NAMALWA (cell line): ENCODE results near the gene POC5.
"Not testable (repeated sequence)": the region's sequence is repeated elsewhere in the genome, so short reads cannot be mapped to it uniquely, and the experiment has no call there.

Source experiments
- DNase-seq: peaks from one replicate; pipeline ENCODE4 v3.0.0-alpha.2; 2015; ENCODE audit warnings: low spot score

POC5 gene

GRCh38 chr5:75706016-75706415 is 11.2 kb downstream of the POC5 start:
- no peak for DNase-seq

GRCh38 chr5:75701856-75702255 is 15.4 kb downstream of the POC5 start:
- no peak for DNase-seq

DNA sequence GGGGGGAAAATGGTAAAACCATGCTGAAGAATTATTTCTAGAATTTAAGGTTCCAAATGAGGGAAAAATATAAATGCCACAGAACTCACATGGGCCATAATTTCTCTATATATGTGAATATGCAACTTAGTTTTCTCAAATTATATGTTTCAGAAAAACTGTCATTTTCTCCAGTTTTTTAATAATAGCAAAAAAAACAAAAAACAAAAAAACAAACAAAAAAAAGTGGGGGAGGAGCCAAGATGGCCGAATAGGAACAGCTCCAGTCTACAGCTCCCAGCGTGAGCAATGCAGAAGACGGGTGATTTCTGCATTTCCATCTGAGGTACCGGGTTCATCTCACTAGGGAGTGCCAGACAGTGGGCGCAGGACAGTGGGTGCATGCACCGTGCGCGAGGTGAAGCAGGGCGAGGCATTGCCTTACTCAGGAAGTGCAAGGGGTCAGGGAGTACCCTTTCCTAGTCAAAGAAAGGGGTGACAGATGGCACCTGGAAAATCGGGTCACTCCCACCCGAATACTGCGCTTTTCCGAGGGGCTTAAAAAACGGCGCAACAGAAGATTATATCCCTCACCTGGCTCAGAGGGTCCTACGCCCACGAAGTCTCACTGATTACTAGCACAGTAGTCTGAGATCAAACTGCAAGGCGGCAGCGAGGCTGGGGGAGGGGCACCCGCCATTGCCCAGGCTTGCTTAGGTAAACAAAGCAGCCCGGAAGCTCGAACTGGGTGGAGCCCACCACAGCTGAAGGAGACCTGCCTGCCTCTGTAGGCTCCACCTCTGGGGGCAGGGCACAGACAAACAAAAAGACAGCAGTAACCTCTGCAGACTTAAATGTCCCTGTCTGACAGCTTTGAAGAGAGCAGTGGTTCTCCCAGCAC is 21.5 kb downstream of the POC5 start:
- not testable (repeated sequence) for DNase-seq

DNA sequence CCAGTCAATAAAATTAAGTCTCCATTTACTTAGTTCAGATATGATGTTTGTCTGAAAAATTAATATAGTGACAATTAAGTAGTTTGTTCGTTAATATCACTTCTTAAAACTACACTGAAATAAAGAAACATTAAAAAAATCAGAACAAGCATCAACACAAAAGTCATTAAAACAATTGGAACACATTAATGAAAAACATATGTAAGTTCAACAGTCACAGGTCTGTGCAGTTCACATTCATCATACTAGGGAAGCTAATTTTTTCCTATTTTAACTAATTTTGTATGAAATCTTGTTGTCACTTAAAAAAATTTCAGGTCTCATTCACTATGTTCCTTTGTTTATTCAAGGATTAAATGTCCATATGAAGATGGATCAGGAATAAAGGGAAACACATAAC is 22.5 kb downstream of the POC5 start:
- no peak for DNase-seq

- DNase-seq: no peak
Measured at GRCh38 chr5:75690669-75691068, 26.6 kb downstream of the POC5 start.

DNA sequence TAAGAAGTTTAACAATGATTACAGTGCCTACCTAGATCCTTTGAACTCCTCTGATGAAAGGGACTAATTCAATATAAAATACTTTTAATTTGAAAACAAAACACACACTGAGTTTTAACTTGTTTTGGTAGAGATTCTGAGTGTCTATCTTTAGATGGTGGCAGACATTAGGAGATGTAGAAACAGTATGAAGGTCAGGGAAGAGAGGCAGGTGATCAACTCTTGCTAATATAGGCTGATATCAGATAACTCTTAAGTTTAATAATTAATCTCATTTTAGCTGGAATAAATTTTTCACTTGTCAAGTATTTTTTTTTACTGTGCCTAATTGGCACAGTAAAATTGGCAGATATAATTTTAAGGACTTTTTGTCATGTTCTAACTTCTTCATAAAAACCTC is 30.8 kb downstream of the POC5 start:
- no peak for DNase-seq

DNA sequence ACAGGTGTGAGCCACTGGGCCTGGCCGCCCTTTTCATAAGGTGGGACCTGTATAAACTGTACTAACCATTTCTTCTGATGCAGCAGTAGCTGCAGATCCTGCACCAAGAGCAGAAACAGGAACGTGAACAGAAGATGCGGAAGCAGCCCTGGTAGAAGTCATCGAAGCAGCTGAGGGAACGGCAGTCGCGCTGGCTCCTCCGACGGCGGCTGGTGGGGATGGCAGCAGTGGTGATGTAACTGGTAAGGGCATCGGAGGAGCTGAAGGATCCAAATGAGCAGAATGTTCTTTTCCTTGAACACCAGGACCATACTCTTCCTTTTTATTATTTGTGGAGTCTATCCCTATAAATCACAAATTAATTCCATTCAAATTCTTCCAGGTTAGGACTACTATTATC is 32.1 kb downstream of the POC5 start:
- no peak for DNase-seq

GRCh38 chr5:75681125-75681830 is 36.0 kb downstream of the POC5 start:
- DNase-seq: peak; percentile 66

DNA sequence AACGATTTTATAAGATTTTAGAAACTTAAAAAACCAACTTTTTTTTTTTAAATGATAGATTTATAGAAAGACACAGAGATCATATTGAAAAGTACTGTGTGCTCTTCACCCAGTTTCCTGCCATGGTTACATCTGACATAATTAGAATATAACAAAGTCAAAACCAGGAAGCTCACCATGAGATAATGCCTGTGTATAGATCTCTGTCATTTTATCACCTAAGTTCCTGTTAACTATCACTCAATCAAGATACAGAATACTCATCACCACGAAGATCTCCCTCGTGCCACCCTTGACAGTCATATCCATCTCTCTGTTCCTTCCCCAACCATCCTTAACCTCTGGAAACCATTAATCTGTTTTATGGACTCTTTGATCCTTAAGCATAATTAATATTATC is 39.1 kb downstream of the POC5 start:
- DNase-seq: no peak

- DNase-seq: no peak
Measured at GRCh38 chr5:75677607-75678006, 39.6 kb downstream of the POC5 start.

- no peak for DNase-seq
Measured at GRCh38 chr5:75675783-75676182, 41.5 kb downstream of the POC5 start.

DNA sequence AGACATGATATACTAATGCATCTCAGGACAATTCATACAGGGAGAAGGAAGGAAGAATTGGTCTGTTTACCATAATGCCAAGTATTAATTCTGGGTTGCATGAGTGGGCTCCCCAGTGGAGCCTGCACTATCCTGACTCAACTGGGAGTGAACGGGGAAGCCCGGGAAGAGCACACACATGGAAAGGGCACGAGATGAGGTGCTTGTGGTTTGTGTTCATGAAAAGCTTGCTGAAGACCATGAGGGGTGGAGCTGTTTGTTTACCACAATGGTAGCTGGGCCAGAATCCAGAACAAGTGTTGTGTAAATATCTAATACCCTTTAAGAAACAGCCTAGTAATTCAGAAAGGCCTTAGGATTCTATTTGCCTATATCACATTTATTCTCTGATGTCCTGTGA is 44.6 kb downstream of the POC5 start:
- DNase-seq: no peak

DNA sequence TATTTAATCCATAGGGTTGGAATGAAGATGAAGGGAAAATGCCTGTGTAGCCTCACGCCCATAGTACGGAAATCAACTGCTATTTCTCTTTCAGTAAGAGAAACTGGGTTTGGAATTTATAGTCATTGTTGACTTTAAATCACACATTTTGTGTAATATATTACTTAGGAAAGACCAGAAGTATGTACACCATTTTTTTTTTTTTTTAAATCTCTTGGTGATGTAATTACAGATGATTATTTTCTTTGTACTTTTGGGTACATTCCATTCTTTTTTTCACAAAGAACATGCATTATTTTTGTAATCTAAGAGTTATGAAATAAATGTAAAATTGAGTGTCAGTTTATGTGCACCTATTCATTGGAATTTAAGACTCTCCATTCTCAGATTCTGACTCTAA is 45.7 kb downstream of the POC5 start:
- DNase-seq: no peak

DNA sequence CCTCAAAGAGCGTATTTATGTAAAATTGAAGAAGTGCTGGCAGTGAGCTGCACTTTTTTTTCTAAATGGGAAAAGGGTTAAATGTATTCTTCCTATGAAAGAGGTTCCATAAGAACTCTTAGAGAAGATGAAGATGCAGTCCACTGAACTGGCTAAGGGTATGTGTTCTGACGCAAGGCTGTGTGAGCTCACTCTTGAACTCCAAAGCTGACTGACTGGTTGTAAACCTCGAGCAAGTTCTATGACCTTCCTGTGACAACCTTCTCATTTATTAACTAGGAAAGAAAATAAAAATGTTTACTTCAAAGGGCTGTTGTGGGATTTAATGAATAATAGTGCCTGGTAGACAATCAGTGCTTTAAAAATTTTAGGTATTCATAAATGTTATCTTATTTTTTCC is 46.7 kb downstream of the POC5 start:
- no peak for DNase-seq

- DNase-seq: peak; percentile 88
Measured at GRCh38 chr5:75668977-75669689, 48.1 kb downstream of the POC5 start.

DNA sequence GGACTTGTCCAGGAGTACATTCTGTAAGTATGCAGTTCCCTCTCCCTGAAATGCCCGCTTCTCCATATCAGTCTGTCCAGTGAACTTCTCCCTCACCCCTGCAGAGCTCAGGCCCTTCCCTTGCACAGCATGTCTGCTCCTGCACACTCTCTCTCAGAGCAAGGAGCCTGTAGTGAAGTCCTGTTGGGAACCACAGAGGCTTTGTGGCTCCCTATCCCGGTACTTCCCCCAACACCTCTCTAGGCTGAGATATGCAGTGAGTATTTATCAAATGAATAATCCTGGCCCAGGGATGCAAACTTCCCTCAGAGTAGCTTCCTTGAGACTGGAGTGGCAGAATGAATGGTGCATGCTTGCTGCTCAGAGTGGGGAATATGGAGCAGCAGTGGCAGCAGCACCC is 48.8 kb downstream of the POC5 start:
- no peak for DNase-seq

DNA sequence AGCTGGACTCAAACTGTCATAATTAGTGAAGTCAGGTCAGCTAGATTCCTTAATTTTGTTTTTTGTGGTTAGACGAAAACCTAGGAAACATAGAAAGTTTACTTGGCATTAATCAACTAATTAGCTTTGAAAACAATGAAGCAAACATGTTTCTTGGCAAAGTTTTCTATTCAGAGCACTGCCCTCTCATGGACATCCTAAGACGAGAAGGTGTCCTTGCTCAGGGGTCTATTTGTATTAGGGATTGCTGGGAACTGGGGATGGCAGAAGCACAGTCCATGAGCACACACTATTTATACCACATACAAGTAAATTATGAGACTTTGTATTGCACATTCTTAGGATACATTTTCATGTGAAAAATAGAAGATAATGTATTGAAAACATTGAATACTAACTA is 49.7 kb downstream of the POC5 start:
- DNase-seq: no peak

DNA sequence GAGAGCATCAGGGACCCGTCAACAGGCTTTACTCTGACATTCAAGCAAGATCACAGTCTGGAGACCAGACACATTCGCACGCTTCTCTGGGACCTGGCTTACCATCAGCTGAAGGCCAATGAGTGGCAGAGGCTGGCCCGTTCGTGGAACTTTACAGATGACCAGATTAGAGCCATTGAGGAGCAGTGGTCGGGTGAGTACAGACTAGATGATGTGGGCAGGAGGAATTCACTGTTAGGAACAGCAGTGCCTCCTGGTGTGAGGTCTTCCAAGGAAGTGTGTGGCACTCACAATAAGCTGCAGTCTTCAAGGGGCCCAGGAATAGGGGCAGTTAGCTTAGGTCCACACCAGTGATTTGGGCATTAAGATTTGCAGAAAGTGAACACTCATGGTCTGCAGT is 50.4 kb downstream of the POC5 start:
- no peak for DNase-seq

- DNase-seq: no peak
Measured at GRCh38 chr5:75664979-75665378, 52.3 kb downstream of the POC5 start.

DNA sequence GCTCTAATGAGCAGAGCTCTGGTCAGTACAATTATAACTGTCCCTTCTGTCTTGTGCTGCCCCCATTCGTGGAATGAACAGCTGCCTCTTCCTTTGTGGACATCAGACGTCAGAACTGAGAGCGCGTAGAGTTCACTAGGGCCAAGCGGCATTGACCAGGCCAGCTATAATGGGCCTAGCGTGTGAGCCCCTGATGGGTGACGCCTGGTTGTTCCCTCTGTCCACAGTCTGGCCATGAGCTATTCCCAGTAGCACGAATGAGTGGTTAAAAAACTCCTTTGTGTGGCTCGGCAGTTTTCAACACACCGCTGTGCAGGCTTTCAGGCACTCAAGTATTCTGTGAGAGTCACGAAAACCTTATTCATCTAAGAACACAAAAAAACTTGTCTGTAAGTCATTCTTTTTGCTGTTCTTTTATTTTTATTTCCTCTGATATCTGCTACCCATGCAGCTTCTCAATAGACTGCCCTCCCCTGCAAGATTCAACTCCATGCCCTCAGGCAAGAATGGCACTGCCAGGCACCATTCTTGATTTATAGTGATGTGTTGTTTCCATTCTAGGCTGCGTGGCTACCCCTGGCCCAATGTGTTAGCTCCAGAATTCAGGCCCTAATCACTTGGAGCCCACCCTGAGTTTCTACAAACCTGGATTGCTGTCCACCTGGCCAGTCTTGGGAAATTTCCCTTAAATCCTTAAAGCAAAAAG is 53.5 kb downstream of the POC5 start:
- no peak for DNase-seq

- DNase-seq: no peak
Measured at GRCh38 chr5:75662061-75662460, 55.2 kb downstream of the POC5 start.
